Measurements from ENCODE around the gene MAFF.
A peak's percentile ranks its signal among the peaks of the same experiment; 100 is the strongest.

Gene MAFF

GRCh38 chr22:38248280-38248679 is 46.5 kb downstream of the MAFF start:
- no peak for DNase-seq (ENCODE audit: low spot score)

GRCh38 chr22:38249301-38249700 is 47.5 kb downstream of the MAFF start:
- no peak for DNase-seq (ENCODE audit: low spot score)

- DNase-seq (ENCODE audit: low spot score) = no peak
These were observed 48.2 kb downstream of the MAFF start for GRCh38 chr22:38249803-38250642.

DNA sequence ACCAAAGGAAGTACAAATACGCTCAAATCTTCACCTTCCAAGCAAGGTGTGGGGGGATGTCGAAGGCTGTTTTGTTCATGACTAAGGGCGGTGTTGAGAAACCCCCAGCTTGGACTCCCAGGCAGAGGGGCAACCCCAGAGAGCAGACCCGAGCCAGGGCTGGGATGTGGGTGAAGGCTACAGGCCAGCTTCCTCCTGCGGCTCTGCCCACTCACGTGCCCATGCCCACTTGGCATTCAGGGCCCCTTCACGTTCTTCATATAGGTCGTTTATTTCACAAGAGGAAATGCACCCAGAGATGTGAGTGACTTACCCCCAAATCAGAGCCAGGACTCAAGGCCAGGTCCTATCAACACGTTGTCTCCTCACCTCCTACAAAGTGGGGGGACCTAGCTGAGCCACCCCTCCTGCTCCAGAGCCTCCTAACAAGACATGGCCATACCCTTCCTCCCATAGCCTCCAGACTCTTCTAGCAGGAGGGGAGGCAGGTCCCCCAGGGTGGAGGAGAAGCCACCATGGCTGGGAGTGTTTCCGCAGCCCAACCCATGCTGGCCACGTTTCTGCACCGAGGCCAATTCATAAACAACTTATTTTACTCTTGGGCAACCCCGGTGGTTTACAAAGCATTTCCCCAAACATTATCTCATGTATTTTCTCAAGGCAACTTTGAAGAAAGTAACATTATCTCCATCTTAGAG is 49.0 kb downstream of the MAFF start:
- no peak for DNase-seq (ENCODE audit: low spot score)

DNA sequence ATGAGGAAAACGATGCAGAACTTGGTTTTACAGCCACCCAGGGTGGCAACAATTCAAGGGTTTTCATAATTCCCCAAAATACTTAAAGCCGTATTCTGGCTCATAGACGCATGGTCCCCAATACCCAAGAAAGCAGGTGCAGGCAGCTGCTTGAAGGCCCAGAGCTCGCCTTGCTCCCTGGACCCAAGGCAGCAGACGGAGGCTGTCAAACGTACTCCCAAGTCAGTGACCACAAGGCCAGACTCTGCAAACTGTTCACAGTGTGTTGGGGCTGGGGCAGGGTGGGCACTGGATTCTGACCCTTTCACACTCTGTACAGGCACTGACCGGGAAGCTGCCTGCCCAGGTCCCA is 49.5 kb downstream of the MAFF start:
- DNase-seq (ENCODE audit: low spot score) = no peak

- no peak for DNase-seq (ENCODE audit: low spot score)
These were observed 53.9 kb downstream of the MAFF start for GRCh38 chr22:38255697-38256096.

- DNase-seq (ENCODE audit: low spot score) = no peak
These were observed 55.4 kb downstream of the MAFF start for GRCh38 chr22:38257181-38257580.

DNA sequence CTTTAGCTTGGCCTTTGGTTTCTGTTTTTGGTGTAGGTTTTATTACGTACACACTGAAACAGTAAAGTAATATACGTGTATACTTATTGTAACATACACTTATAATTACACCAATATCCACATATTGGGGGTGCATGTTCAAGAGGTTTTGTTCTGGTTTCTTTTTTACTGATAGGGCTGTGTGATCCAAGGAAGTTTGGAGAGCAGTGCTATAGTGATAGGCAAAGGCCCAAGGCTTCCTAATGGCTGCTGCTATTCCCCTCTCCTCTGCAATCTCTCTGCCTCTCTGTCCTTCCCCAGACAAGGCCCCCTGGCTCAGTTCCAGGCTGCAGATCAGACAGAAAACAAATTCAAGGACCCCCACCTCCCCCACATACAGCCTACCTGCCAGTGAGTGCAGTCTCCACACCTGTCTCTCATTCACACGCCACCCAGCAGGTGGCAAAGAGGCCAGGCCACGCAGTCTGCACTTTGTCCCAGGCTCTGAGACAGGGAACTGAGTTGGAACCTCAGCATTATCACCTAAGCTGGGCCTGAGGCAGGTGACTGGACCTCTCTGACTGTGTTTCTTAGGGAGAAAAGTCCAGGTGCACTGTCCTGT is 56.0 kb downstream of the MAFF start:
- DNase-seq (ENCODE audit: low spot score) = no peak

DNA sequence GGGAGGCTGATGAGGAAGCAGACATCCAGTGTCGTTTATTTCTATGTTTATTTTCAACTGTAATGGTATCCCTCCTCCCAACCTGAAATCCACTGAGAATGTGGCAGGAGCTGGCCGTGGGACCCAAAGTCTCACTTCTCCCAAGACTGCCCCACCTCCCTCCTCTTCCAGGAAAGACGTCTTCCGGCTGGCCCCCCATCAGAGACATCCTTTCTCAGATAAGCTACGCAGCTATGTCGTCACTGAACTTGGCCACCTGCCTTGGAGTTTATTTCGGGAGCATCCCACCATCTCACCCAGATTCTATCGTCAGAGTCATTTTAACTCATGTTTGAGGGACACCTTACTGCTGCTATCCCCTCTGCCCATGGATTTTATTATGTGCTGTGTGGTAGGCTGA is 57.1 kb downstream of the MAFF start:
- no peak for DNase-seq (ENCODE audit: low spot score)

- no peak for DNase-seq (ENCODE audit: low spot score)
These were observed 57.6 kb downstream of the MAFF start for GRCh38 chr22:38259370-38259769.

DNA sequence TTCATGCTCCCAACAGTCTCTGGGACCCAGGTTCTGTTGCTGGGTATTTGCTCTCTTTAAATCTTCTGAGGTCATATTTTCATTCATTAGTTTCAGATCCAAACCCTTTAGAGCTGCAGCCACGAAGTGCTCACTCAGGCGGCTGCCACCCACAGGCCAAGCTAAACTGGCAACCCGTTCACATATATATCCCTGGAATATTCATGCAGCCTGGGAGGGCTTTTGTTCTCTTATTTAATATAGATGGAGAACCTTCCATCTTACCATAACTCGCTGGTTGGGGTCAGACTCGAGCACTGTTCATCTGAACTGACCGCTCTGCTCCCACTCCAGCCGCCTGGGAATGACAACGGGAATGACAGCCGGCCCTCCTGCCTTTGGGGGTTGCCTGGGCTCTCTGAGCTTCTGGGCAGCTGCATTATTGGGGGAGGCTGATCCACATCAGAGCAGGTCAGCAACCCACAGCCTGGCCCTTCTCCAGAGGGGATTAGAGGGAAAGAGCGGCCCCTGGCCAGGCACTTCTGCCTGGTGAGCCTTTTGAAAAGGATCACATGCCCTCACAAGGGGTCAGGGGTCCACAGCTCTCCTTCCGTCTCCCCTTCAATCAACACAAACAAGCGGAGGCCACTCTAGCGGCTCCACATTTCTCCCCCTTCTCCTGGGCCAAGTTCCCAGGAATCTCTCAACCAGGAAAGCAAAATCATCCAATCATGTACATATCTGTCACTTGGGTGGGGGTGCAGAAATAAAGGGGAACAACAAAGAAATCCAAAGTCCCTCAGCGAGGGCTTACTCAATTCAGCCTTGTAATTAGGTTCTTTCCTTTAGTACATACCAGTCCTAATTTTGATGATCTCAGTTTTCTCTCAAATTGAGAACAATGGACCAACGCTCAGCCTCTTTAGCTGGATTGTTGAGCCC is 59.2 kb downstream of the MAFF start:
- DNase-seq (ENCODE audit: low spot score) = no peak

GRCh38 chr22:38262051-38262795 is 60.4 kb downstream of the MAFF start:
- DNase-seq (ENCODE audit: low spot score) = peak; percentile 21

- no peak for DNase-seq (ENCODE audit: low spot score)
These were observed 62.6 kb downstream of the MAFF start for GRCh38 chr22:38264322-38264843.
